ENCODE results near the gene LPAR2.
A peak's percentile ranks its signal among the peaks of the same experiment; 100 is the strongest.
"Not testable (repeated sequence)": the region's sequence is repeated elsewhere in the genome, so short reads cannot be mapped to it uniquely, and the experiment has no call there.

The LPAR2 gene

GRCh38 chr19:19630062-19630414 lies 2.0 kb upstream of the LPAR2 start:
- DNase-seq: no peak

GRCh38 chr19:19628501-19629134 lies 598 bp upstream of the LPAR2 start:
- peak; percentile 29 for DNase-seq

GRCh38 chr19:19626516-19627472 lies 1.2 kb downstream of the LPAR2 start:
- no peak for DNase-seq

GRCh38 chr19:19624032-19624570 lies 3.9 kb downstream of the LPAR2 start:
- no peak for DNase-seq

- DNase-seq: no peak
Observed at GRCh38 chr19:19623383-19623782, 4.6 kb downstream of the LPAR2 start.

- no peak for DNase-seq
Observed at GRCh38 chr19:19619849-19620210, 8.2 kb downstream of the LPAR2 start.

GRCh38 chr19:19619181-19619848 lies 8.7 kb downstream of the LPAR2 start:
- no peak for DNase-seq

GRCh38 chr19:19618219-19619051 lies 9.6 kb downstream of the LPAR2 start, which contains the start of gene PBX4:
Gene PBX4 (minus strand): TSS chr19:19618687. CDS start chr19:19618629, 58 bp downstream.
- DNase-seq: peak; percentile 95

GRCh38 chr19:19615086-19615485 lies 12.9 kb downstream of the LPAR2 start:
- DNase-seq: no peak

GRCh38 chr19:19613506-19613905 lies 14.5 kb downstream of the LPAR2 start:
- no peak for DNase-seq

GRCh38 chr19:19610376-19611202 lies 17.4 kb downstream of the LPAR2 start:
- DNase-seq: no peak

GRCh38 chr19:19606686-19607085 lies 21.3 kb downstream of the LPAR2 start:
- not testable (repeated sequence) for DNase-seq

- no peak for DNase-seq
Observed at GRCh38 chr19:19606021-19606420, 22.0 kb downstream of the LPAR2 start.

GRCh38 chr19:19602713-19603324 lies 25.2 kb downstream of the LPAR2 start:
- no peak for DNase-seq

- DNase-seq: no peak
Observed at GRCh38 chr19:19602136-19602712, 25.8 kb downstream of the LPAR2 start.

GRCh38 chr19:19600793-19601330 lies 27.2 kb downstream of the LPAR2 start:
- DNase-seq: no peak

GRCh38 chr19:19598728-19599451 lies 29.1 kb downstream of the LPAR2 start:
- DNase-seq: not testable (repeated sequence)

GRCh38 chr19:19597809-19598306 lies 30.2 kb downstream of the LPAR2 start:
- DNase-seq: no peak

GRCh38 chr19:19595171-19595701 lies 32.8 kb downstream of the LPAR2 start:
- DNase-seq: no peak
